Stomach (tissue), 8 donors: Measurements from ENCODE around the gene OVCH1. TPM values are rescaled to one million over a fixed set of nuclear protein-coding genes. Genes with fewer than 3 reads are reported as not detected.

Experiments used
- polyA plus RNA-seq, 3 donors: library from polyadenylated mRNA; stranded (reverse); fragments of 200-250 nt; gene quantifications; one replicate each; pipeline ENCODE4 v1.2.3, GENCODE V29; 2013
- total RNA-seq, 5 donors: library from RNA; depleted of rRNA; stranded (reverse); fragments of >200 nt; gene quantifications; one replicate each; pipeline versions ENCODE4 v1.1.0 to v1.2.3, GENCODE V29; 2014 to 2016
- donor health status: healthy with polysubstance abuse.
- donor health status: Bipolar disorder and iron deficiency.
- donor health status: healthy.

OVCH1 gene
- total and polyA plus RNA-seq, 8 donors: 0.18 TPM; not detected in 6

Other genes with a start within 250 kb of the OVCH1 start
- 10 to 100 TPM; 17.4 to 45.7 (median 39.3) TPM for gene ERGIC2, start 116.5 kb downstream of the OVCH1 start, total RNA-seq
- 10 to 100 TPM; 19.4 to 33.4 (median 32.9) TPM for gene ERGIC2, start 116.5 kb downstream of the OVCH1 start, polyA plus RNA-seq